Naive B cell (primary cell): ENCODE data around the gene POMGNT1. TPM values are rescaled to one million over a fixed set of nuclear protein-coding genes. Genes with fewer than 3 reads are reported as not detected.

Experiments
- ATAC-seq, 2 donors: fragments of 150-1000 bp; cut with Tn5 transposase; 2 replicates each; pipeline ENCODE4 v1.10.0; 2021; ENCODE audit warnings: low read depth in 2 of 2, mild to moderate bottlenecking in 2 of 2, moderate library complexity in 2 of 2
- DNase-seq: peaks from one replicate; pipeline ENCODE4 v3.0.0; 2022
- H3K27ac Mint-ChIP-seq, 6 donors: one replicate each; pipeline ENCODE4 v1.8.0; 2020 to 2022; ENCODE audit warnings: mild to moderate bottlenecking in 6 of 6, mixed read lengths in 6 of 6, moderate library complexity in 5 of 6, inconsistent platforms in 2 of 6
- H3K27me3 Mint-ChIP-seq, 3 donors: one replicate each; pipeline ENCODE4 v1.8.0; 2021 to 2022; ENCODE audit warnings: mixed read lengths in 3 of 3, mild to moderate bottlenecking in 1 of 3
- H3K36me3 Mint-ChIP-seq, 2 donors: one replicate each; pipeline ENCODE4 v1.8.0; 2020 to 2022; ENCODE audit warnings: mixed read lengths in 2 of 2, inconsistent platforms in 1 of 2, mild to moderate bottlenecking in 1 of 2
- H3K4me1 Mint-ChIP-seq, 3 donors: one replicate each; pipeline ENCODE4 v1.8.0; 2020 to 2022; ENCODE audit warnings: mixed read lengths in 3 of 3, inconsistent platforms in 1 of 3, mild to moderate bottlenecking in 1 of 3, moderate library complexity in 1 of 3
- H3K4me3 Mint-ChIP-seq, 8 donors: one replicate each; pipeline ENCODE4 v1.8.0; 2020 to 2022; ENCODE audit warnings: mild to moderate bottlenecking in 8 of 8, mixed read lengths in 8 of 8, moderate library complexity in 8 of 8, inconsistent platforms in 2 of 8
- H3K9me3 Mint-ChIP-seq, 7 donors: one replicate each; pipeline ENCODE4 v1.8.0; 2020 to 2022; ENCODE audit warnings: mixed read lengths in 7 of 7, mild to moderate bottlenecking in 5 of 7, inconsistent platforms in 2 of 7, moderate library complexity in 1 of 7
- polyA plus RNA-seq, 6 donors: library from polyadenylated mRNA; unstranded; fragments of 300-500 nt; fragmentation: Illumina TruSeq; gene quantifications; one replicate each; pipeline ENCODE4 v1.2.3, GENCODE V29; 2021; ENCODE audit warnings: low read depth in 6 of 6

Gene POMGNT1
- polyA plus RNA-seq, 6 donors from 2014 or later: 4.2 to 26.6 (median 20.0) TPM

GRCh38 chr1:46153228-46153627 lies 45.0 kb downstream of the POMGNT1 start:
- Mint-ChIP-seq H3K4me1 (no peaks in the 10 kb centered on the region), H3K27me3 (no peaks in the 10 kb centered on the region), H3K27ac (no peak overlapping the region), H3K4me3 (no peak overlapping the region), H3K36me3 (no peaks in the 10 kb centered on the region), H3K9me3 (no peaks in the 10 kb centered on the region)
- ATAC-seq (no peak), DNase-seq (no peak)

- Mint-ChIP-seq H3K4me3 (no peak overlapping the region), H3K36me3 (no peaks in the 10 kb centered on the region), H3K4me1 (no peaks in the 10 kb centered on the region), H3K27ac (peak overlapping the region in 1 of 6 donors; percentile 7), H3K27me3 (no peaks in the 10 kb centered on the region), H3K9me3 (no peaks in the 10 kb centered on the region)
- peak; percentile 32 to 35 for ATAC-seq
- no peak for DNase-seq
These were observed 46.2 kb downstream of the POMGNT1 start for GRCh38 chr1:46152016-46152415.

GRCh38 chr1:46150085-46150484 lies 48.1 kb downstream of the POMGNT1 start:
- H3K4me1 Mint-ChIP-seq: no peaks in the 10 kb centered on the region
- no peak overlapping the region for H3K27ac Mint-ChIP-seq
- no peaks in the 10 kb centered on the region for H3K9me3 Mint-ChIP-seq
- DNase-seq (no peak), ATAC-seq (no peak)
- H3K36me3 Mint-ChIP-seq: no peaks in the 10 kb centered on the region
- H3K4me3 Mint-ChIP-seq: no peak overlapping the region
- no peaks in the 10 kb centered on the region for H3K27me3 Mint-ChIP-seq

GRCh38 chr1:46148318-46148717 lies 49.9 kb downstream of the POMGNT1 start:
- H3K4me3 Mint-ChIP-seq: no peak overlapping the region
- H3K27ac Mint-ChIP-seq: no peak overlapping the region
- no peaks in the 10 kb centered on the region for H3K36me3 Mint-ChIP-seq
- H3K9me3 Mint-ChIP-seq: peaks cover 0 to 2% (median 0%) of the 10 kb centered on the region in 7 donors
- no peak for ATAC-seq
- H3K27me3 Mint-ChIP-seq: no peaks in the 10 kb centered on the region
- no peak for DNase-seq
- no peaks in the 10 kb centered on the region for H3K4me1 Mint-ChIP-seq

Other genes starting within 250 kb of the POMGNT1 start
- gene PIK3R3, start 65.8 kb downstream of the POMGNT1 start, polyA plus RNA-seq: under 1 TPM in 3 of 6 donors, not detected in 3; 0.11 to 0.31 (median 0.25) TPM
- gene TSPAN1, start 23.3 kb downstream of the POMGNT1 start, polyA plus RNA-seq: not detected
- gene P3R3URF, start 21.9 kb downstream of the POMGNT1 start, polyA plus RNA-seq: not detected
- not detected for gene LURAP1, start 4.9 kb upstream of the POMGNT1 start, polyA plus RNA-seq
- gene RAD54L, start 49.3 kb upstream of the POMGNT1 start, polyA plus RNA-seq: 1 to 10 TPM in 1 of 6 donors, under 1 TPM in 1, not detected in 4; 0.84 to 1.4 TPM
- 10 to 100 TPM; 35.6 to 52.5 (median 46.0) TPM for gene LRRC41, start 105.2 kb upstream of the POMGNT1 start, polyA plus RNA-seq
- 100 to 1,000 TPM; 280 to 322 (median 304) TPM for gene UQCRH, start 105.3 kb upstream of the POMGNT1 start, polyA plus RNA-seq
- gene NSUN4, start 142.4 kb upstream of the POMGNT1 start, polyA plus RNA-seq: 10 to 100 TPM; 20.4 to 32.2 (median 23.6) TPM
- gene FAAH, start 195.9 kb upstream of the POMGNT1 start, polyA plus RNA-seq: 1 to 10 TPM in 1 of 6 donors, under 1 TPM in 2, not detected in 3; 0.34 to 1.4 (median 0.61) TPM